Brain microvascular endothelial cell (primary cell): ENCODE measurements around the gene MYO1A.

ENCODE experiments used
- DNase-seq: peaks from one replicate; pipeline ENCODE4 v3.0.0-alpha.2; 2020
- H3K27ac ChIP-seq: fragments of 250-450 bp; sonication (Bioruptor Pico); 2 replicates; pipeline ENCODE4 v1.5.1; 2020; ENCODE audit warnings: mild to moderate bottlenecking, moderate library complexity
- H3K27me3 ChIP-seq: fragments of 250-450 bp; sonication (Bioruptor Pico); replicated peaks from 2 replicates; pipeline ENCODE4 v1.5.1; 2020; ENCODE audit warnings: mild to moderate bottlenecking
- H3K36me3 ChIP-seq: fragments of 250-450 bp; sonication (Bioruptor Pico); replicated peaks from 2 replicates; pipeline ENCODE4 v1.5.1; 2020; ENCODE audit warnings: mild to moderate bottlenecking
- H3K4me3 ChIP-seq: 2 replicates; pipeline ENCODE4 v1.5.1; 2011; ENCODE audit warnings: low read depth, mild to moderate bottlenecking, control low read depth, low read length, moderate library complexity
- in situ Hi-C: cut with HindIII; loops from 2 replicates; pipeline ENCODE4 v1.10.0; 2017; ENCODE audit warnings: low sequenced_read_pairs, low pct_ligation_motif_present
- TF ChIP-seq, protein P1 (sequence below): IDR thresholded peaks from 2 replicates; pipeline ENCODE4 v1.5.1; 2011; ENCODE audit warnings: low read depth, mild to moderate bottlenecking, moderate library complexity, low read length, control low read depth, inconsistent platforms; ENCODE audit errors: missing control alignments

The MYO1A gene

DNA sequence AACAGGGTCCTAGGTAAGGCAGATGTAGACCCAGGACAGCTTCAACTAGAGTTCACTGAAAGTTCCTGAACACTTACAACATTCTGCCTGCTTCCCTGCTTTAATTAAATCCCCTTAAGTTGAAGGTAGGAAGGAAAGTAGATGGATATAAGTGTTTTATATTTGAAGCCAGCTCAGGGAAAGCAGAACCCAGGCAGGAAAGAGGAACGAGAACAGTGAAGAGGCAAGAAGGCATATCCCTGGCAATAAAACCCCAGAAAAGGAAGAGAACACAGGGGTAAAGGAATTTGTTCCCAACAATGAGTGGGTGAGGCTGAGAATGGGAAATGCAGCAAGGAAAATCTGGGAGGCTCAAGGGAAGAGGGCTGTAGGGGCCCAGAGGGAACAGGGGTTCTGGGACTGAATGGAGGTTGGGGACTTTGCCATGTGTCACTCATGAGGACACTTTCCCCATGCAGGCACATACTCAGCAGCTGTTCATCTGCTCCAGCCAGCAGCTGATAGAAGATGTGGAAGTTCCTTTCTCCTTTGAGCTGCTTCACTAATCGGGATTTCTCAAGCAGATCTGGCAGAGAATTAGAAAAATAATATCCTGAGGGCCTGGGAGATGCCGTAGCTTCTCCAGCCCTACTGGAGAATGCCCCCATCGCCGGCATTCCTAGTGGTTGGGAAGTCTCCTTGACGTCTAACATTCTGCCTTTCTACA lies 3.7 kb downstream of the MYO1A start:
- TF ChIP-seq, protein P1, sequence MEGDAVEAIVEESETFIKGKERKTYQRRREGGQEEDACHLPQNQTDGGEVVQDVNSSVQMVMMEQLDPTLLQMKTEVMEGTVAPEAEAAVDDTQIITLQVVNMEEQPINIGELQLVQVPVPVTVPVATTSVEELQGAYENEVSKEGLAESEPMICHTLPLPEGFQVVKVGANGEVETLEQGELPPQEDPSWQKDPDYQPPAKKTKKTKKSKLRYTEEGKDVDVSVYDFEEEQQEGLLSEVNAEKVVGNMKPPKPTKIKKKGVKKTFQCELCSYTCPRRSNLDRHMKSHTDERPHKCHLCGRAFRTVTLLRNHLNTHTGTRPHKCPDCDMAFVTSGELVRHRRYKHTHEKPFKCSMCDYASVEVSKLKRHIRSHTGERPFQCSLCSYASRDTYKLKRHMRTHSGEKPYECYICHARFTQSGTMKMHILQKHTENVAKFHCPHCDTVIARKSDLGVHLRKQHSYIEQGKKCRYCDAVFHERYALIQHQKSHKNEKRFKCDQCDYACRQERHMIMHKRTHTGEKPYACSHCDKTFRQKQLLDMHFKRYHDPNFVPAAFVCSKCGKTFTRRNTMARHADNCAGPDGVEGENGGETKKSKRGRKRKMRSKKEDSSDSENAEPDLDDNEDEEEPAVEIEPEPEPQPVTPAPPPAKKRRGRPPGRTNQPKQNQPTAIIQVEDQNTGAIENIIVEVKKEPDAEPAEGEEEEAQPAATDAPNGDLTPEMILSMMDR: no peak
- peaks cover 4% of the 10 kb centered on the region for H3K27me3 ChIP-seq

DNA sequence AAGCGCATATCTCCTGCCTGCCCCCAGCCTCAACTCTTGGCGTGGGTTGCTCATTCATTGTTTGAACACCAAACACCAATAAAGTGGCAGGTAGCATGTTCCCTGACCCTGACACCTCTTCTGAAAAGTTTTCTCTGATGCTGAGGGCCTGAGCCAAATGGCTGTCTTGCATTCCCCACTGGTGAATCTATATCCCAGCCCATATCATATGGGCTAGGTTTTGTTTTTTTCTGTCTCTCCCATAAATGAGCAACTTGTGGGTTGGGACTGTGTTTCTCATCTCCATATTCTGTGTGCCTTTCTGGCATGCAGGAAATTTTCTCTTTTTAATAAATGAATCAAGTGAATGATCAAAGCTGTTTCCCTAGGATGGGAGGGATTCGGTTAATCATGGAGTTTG lies 5.0 kb downstream of the MYO1A start:
- peaks cover 4% of the 10 kb centered on the region for H3K27me3 ChIP-seq
- in situ Hi-C loops: no loop called here
- no peaks in the 10 kb centered on the region for H3K36me3 ChIP-seq
- TF ChIP-seq, protein P1: no peak
- no peak overlapping the region for H3K27ac ChIP-seq
- DNase-seq: no peak
- H3K4me3 ChIP-seq: no peak overlapping the region

More for the DNA sequence above, 3.7 kb downstream of the MYO1A start:
- Histone ChIP-seq H3K27ac (no peak overlapping the region), H3K4me3 (no peak overlapping the region), H3K36me3 (no peaks in the 10 kb centered on the region)
- no peak for DNase-seq
- in situ Hi-C loops: no loop called here

DNA sequence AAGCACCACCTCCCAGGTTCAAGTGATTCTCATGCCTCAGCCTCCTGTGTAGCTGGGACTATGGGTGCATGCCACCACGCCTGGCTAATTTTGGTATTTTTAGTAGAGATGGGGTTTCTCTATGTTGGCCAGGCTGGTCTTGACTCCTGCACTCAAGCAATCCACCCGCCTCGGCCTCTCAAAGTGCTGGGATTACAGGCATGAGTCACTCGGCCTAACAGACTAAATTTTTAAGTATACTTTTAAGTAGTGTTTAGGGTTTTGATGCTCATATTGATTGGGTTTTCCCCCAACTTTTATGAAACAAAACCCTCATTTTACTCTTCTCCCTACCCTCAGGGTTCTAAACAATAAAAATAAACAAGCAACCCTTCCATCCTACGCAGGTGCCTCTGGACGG lies 5.5 kb downstream of the MYO1A start:
- Histone ChIP-seq H3K36me3 (no peaks in the 10 kb centered on the region), H3K27ac (no peak overlapping the region), H3K4me3 (no peak overlapping the region), H3K27me3 (peaks cover 7% of the 10 kb centered on the region)
- TF ChIP-seq, protein P1: no peak
- no peak for DNase-seq
- in situ Hi-C loops: no loop called here

DNA sequence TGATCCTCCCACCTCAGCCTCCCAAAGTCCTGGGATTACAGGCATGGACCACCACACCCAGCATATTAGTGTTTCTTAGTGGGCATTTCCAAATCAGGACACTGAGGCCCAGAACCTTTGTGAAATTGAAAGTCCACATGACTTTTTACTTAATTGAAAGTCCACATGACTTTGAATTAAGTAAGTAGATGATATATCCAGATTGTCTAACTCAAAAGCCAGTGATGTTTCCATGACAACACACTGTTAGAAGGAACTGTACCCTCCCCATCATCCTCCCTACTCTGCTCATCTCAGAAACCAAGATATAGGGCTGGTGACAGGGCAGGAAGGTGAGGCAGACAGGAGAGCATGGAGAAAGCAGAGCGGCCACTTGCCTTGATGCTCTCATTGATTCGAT lies 7.2 kb downstream of the MYO1A start:
- no peak for DNase-seq
- Histone ChIP-seq H3K27me3 (peaks cover 7% of the 10 kb centered on the region), H3K4me3 (no peak overlapping the region), H3K27ac (no peak overlapping the region), H3K36me3 (no peaks in the 10 kb centered on the region)
- in situ Hi-C loops: no loop called here
- TF ChIP-seq, protein P1: no peak

DNA sequence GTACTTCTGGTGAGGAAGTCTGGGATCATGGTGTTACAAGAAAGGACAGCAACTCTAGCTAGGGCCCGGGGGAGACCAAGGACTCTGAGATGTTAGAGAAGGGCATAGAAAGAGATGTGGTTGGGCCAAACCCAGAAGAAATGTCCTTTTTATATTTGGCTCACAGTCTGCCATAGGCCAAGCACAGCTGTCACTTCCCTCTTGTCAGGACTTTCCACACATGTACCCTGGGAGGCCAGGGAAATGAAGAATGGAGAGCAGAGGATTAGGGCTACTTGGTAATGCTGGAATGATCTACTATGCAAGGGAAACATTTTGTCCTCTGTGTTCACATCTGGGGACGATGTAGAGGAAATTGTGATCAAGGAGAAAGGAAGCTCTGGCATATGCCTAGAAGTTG lies 9.2 kb downstream of the MYO1A start:
- Histone ChIP-seq H3K4me3 (no peak overlapping the region), H3K27ac (no peak overlapping the region), H3K36me3 (no peaks in the 10 kb centered on the region), H3K27me3 (peaks cover 7% of the 10 kb centered on the region)
- in situ Hi-C loops: no loop called here
- DNase-seq: no peak
- TF ChIP-seq, protein P1: no peak

DNA sequence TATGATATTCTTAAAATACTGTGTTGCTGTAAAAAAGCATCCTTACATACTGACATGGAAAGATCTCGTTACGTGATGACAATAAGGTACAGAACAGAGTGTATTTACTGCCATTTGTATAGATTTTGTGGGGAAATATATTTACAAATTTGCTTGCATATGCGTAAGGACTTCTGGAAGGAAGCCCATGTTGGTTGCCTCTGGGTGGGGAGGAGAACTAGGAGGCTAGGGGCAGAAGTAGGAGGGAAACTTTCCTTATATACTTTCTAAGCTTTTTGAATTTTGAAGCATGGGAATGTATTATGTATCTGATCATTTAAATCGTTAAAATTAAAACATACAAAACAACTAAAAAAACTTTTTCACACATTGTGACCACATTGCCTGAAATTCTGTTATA lies 9.7 kb downstream of the MYO1A start:
- in situ Hi-C loops: no loop called here
- H3K36me3 ChIP-seq: no peaks in the 10 kb centered on the region
- H3K27ac ChIP-seq: no peak overlapping the region
- TF ChIP-seq, protein P1: no peak
- no peak for DNase-seq
- no peak overlapping the region for H3K4me3 ChIP-seq
- H3K27me3 ChIP-seq: peaks cover 8% of the 10 kb centered on the region
